ENCODE results near the gene CHST11. TPM values are rescaled to one million over a fixed set of nuclear protein-coding genes. Genes with fewer than 3 reads are reported as not detected.

The CHST11 gene
- total RNA-seq, 3 donors from 2014 or later, result 12.5 to 16.4 (median 15.5) TPM

- Histone ChIP-seq H3K9me3 (no peaks in the 10 kb centered on the region), H3K4me1 (peaks cover 0 to under 1% of the 10 kb centered on the region in 2 donors), H3K27ac (no peak overlapping the region), H3K36me3 (no peaks in the 10 kb centered on the region), H3K27me3 (no peaks in the 10 kb centered on the region), H3K4me3 (no peak overlapping the region)
- TF ChIP-seq POLR2AphosphoS5 (IDR thresholded peaks at IDR 0.05), result no peak
- no peak for TF ChIP-seq POLR2A (IDR thresholded peaks at IDR 0.05)
- no peak for TF ChIP-seq CTCF (IDR thresholded peaks at IDR 0.05)
- intact Hi-C loops (cut with DNase I; ENCODE audit: low total_unique reads), result no loop called here
- DNase-seq (ENCODE audit: low spot score in 2 of 2), result no peak
These were observed 207.6 kb downstream of the CHST11 start for GRCh38 chr12:104664351-104664750.

GRCh38 chr12:104665296-104665695, 208.5 kb downstream of the CHST11 start:
- Histone ChIP-seq H3K27me3 (no peaks in the 10 kb centered on the region), H3K36me3 (no peaks in the 10 kb centered on the region), H3K4me1 (peaks cover 0 to 10% of the 10 kb centered on the region in 2 donors), H3K9me3 (no peaks in the 10 kb centered on the region), H3K4me3 (no peak overlapping the region), H3K27ac (no peak overlapping the region)
- DNase-seq (ENCODE audit: low spot score in 2 of 2), result no peak
- intact Hi-C loops (cut with DNase I; ENCODE audit: low total_unique reads), result no loop called here
- no peak for TF ChIP-seq CTCF (IDR thresholded peaks at IDR 0.05)
- no peak for TF ChIP-seq POLR2A (IDR thresholded peaks at IDR 0.05)
- TF ChIP-seq POLR2AphosphoS5 (IDR thresholded peaks at IDR 0.05), result no peak

GRCh38 chr12:104667139-104667538, 210.4 kb downstream of the CHST11 start:
- Histone ChIP-seq H3K4me1 (peaks cover 6 to 23% of the 10 kb centered on the region in 2 donors), H3K9me3 (no peaks in the 10 kb centered on the region), H3K36me3 (no peaks in the 10 kb centered on the region), H3K27ac (peak overlapping the region in 1 of 2 donors; percentile 46), H3K4me3 (no peak overlapping the region), H3K27me3 (no peaks in the 10 kb centered on the region)
- TF ChIP-seq POLR2AphosphoS5 (IDR thresholded peaks at IDR 0.05) (peak in 1 of 3 donors; percentile 13), CTCF (IDR thresholded peaks at IDR 0.05) (no peak)
- DNase-seq (ENCODE audit: low spot score in 2 of 2), result no peak
- intact Hi-C loops (cut with DNase I; ENCODE audit: low total_unique reads), result no loop called here

GRCh38 chr12:104668274-104668718, 211.5 kb downstream of the CHST11 start:
- H3K9me3 ChIP-seq, result no peaks in the 10 kb centered on the region
- intact Hi-C loops (cut with DNase I; ENCODE audit: low total_unique reads), result no loop called here
- H3K27ac ChIP-seq, result peak overlapping the region; percentile 42 to 64
- H3K4me1 ChIP-seq, result peaks cover 11 to 30% of the 10 kb centered on the region in 2 donors
- no peak for TF ChIP-seq CTCF (IDR thresholded peaks at IDR 0.05)
- TF ChIP-seq POLR2A (IDR thresholded peaks at IDR 0.05), result no peak
- no peak for TF ChIP-seq POLR2AphosphoS5 (IDR thresholded peaks at IDR 0.05)
- no peaks in the 10 kb centered on the region for H3K27me3 ChIP-seq
- no peak for DNase-seq (ENCODE audit: low spot score in 2 of 2)
- no peaks in the 10 kb centered on the region for H3K36me3 ChIP-seq
- no peak overlapping the region for H3K4me3 ChIP-seq

- Histone ChIP-seq H3K9me3 (no peaks in the 10 kb centered on the region), H3K4me1 (peaks cover 11 to 30% of the 10 kb centered on the region in 2 donors), H3K27me3 (no peaks in the 10 kb centered on the region), H3K4me3 (no peak overlapping the region), H3K36me3 (no peaks in the 10 kb centered on the region), H3K27ac (peak overlapping the region; percentile 36 to 64)
- peak in 1 of 2 donors; percentile 41 for DNase-seq (ENCODE audit: low spot score in 2 of 2)
- TF ChIP-seq POLR2AphosphoS5 (IDR thresholded peaks at IDR 0.05) (no peak), CTCF (IDR thresholded peaks at IDR 0.05) (no peak), POLR2A (IDR thresholded peaks at IDR 0.05) (no peak)
- intact Hi-C loops (cut with DNase I; ENCODE audit: low total_unique reads), result no loop called here
These were observed 212.5 kb downstream of the CHST11 start for GRCh38 chr12:104669089-104669721.

All from breast epithelium (tissue), 4 donors.